SH-SY5Y (cell line): Measurements from ENCODE around the gene RFC1.

Experiments
- GATA2 ChIP-seq: IDR thresholded peaks from 2 replicates; pipeline ENCODE4 v1.6.1; 2011; ENCODE audit warnings: mild to moderate bottlenecking, low read depth, low read length
- GATA3 ChIP-seq: IDR thresholded peaks from 2 replicates; pipeline ENCODE4 v1.6.1; 2011; ENCODE audit warnings: low read depth, mild to moderate bottlenecking, low read length, moderate library complexity

DNA sequence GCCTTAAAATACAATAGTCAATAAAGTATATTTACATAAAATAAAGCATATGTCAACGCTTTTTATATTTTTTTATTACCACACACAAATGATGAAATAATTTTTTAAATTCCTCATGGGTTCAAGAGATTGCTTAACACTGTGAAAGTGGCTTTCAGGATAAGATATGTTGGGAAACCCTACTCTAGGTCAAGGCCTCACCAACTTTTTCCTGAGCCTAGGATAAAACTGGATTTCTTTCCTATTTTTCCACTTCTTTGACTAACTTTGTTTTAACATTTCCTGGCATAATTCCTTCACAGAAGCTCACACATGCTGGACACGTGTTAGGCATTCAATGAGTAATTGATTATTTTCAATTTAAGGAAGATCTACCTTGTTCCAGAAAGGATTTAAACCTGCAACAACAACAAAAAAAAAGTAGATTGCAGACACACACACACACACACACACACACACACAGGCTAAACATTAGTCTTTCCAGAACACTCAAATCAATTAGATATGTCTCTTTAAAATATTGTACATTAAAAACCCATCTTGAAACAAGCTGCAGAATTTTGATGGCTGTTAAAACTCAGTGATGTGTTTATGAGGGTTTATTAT, 49.6 kb upstream of the RFC1 start:
- TF ChIP-seq GATA2 (no peak), GATA3 (no peak)
